GM12891 (cell line): Measurements from ENCODE around the gene OGDH.

Experiments used
- DNase-seq: peaks from one replicate; pipeline ENCODE4 v3.0.0; 2011; ENCODE audit warnings: low spot score; ENCODE audit not compliant: insufficient read length
- FAIRE-seq: peaks from 2 replicates; lab custom pipeline; 2011; peaks lifted over from hg19 to GRCh38; lab: Jason Lieb, UNC
- PAX5 ChIP-seq: IDR thresholded peaks from 2 replicates; pipeline ENCODE4 v1.6.1; 2011; ENCODE audit warnings: low read length, moderate library complexity, mild to moderate bottlenecking; ENCODE audit not compliant: insufficient read depth, severe bottlenecking
- POLR2A ChIP-seq: IDR thresholded peaks from 2 replicates; pipeline ENCODE4 v1.6.1; 2011; ENCODE audit warnings: low read depth, low read length, control low read depth
- POLR2AphosphoS5 ChIP-seq: IDR thresholded peaks from 2 replicates; pipeline ENCODE4 v1.6.1; 2011; ENCODE audit warnings: low read depth, low read length, control low read depth
- POU2F2 ChIP-seq: IDR thresholded peaks from 2 replicates; pipeline ENCODE4 v1.6.1; 2011; ENCODE audit warnings: low read depth, mild to moderate bottlenecking, control low read depth, low read length, moderate library complexity
- SPI1 ChIP-seq: IDR thresholded peaks from 2 replicates; pipeline ENCODE4 v1.6.1; 2011; ENCODE audit warnings: low read depth, low read length, control low read depth
- TAF1 ChIP-seq: IDR thresholded peaks from 2 replicates; pipeline ENCODE4 v1.6.1; 2011; ENCODE audit warnings: low read depth, low read length, control low read depth

OGDH gene

GRCh38 chr7:44629829-44630522 is 23.5 kb downstream of the OGDH start:
- DNase-seq (no peak), FAIRE-seq (peak; percentile 96)

DNA sequence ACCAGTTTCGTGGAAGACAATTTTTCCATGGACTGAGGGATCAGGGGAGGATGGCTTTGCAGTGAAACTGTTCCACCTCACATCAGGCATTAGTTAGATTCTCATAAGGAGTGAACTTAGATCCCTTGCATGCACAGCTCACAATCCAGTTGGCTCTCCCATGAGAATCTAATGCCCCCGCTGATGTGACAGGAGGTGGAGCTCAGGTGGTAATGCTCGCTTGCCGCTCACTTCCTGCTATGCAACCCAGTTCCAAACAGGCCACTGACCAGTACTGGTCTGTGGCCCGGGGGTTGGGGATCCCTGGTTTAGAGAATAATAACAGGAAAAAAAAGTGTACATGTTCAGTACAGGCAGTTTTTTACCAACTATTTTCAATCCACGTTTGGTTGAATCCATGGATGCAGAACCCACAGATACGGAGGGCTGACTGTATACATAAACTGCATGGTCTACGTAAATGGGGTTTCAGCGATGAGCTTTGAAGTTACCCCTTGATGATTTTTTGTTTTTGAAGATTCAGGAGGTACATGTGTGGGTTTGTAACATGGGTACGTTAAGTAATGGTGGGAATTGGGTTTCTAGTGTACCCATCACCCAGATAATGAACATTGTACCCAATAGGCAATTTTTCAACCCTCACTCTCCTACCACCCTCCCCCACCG is 24.5 kb downstream of the OGDH start:
- TF ChIP-seq POLR2A, result peak; percentile 38; the same call in 1 of the 2 replicates
- TF ChIP-seq SPI1, result 0 out of 2 replicates have a peak, but pooled peaks have one; percentile 1
- peak; percentile 52; the same call in 1 of the 2 replicates for TF ChIP-seq POLR2AphosphoS5
- TF ChIP-seq POU2F2, result no peak
- DNase-seq, result no peak
- peak; percentile 54 for FAIRE-seq

More at GRCh38 chr7:44629829-44630522, 23.5 kb downstream of the OGDH start:
- peak; percentile 62; the same call in 1 of the 2 replicates for TF ChIP-seq POLR2A
- TF ChIP-seq POLR2AphosphoS5, result peak; percentile 66
- TF ChIP-seq POU2F2, result peak; percentile 35; the same call in 1 of the 2 replicates
- peak; percentile 22; the same call in 1 of the 2 replicates for TF ChIP-seq SPI1
- TF ChIP-seq PAX5, result no peak
- no peak for TF ChIP-seq TAF1

GRCh38 chr7:44631458-44632115 is 25.2 kb downstream of the OGDH start:
- TF ChIP-seq SPI1 (no peak), POU2F2 (no peak), TAF1 (no peak), PAX5 (no peak), POLR2AphosphoS5 (no peak), POLR2A (no peak)
- FAIRE-seq, result no peak
- DNase-seq, result no peak

DNA sequence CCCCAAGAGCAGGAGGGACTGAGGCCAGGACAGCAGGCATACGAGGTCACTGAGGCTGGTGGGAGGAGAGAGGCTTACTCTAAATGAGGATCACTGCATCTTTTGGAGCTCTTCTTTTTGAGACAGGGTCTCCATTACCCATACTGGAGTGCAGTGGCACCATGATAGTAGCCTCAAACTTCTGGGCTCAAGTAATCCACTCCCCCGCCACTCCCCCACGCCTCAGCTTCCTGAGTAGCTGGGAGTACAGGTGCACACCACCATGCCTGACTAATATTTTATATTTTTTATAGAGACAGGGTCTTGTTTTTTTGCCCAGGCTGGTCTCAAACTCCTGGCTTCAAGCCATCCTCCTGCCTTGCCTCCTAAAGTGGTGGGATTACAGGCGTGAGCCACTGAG is 25.8 kb downstream of the OGDH start:
- DNase-seq (no peak), FAIRE-seq (no peak)
- TF ChIP-seq POLR2AphosphoS5 (no peak), TAF1 (no peak), SPI1 (no peak), PAX5 (no peak), POLR2A (no peak), POU2F2 (no peak)

GRCh38 chr7:44633254-44634186 is 27.1 kb downstream of the OGDH start:
- FAIRE-seq, result peak; percentile 81

GRCh38 chr7:44634187-44634838 is 27.9 kb downstream of the OGDH start:
- TF ChIP-seq POU2F2 (no peak), POLR2A (no peak), SPI1 (no peak), PAX5 (no peak), POLR2AphosphoS5 (no peak), TAF1 (no peak)
- no peak for DNase-seq
- no peak for FAIRE-seq

More at GRCh38 chr7:44633254-44634186, 27.1 kb downstream of the OGDH start:
- TF ChIP-seq SPI1 (peak; percentile 93), TAF1 (no peak), POLR2A (peak; percentile 26; the same call in 1 of the 2 replicates), POU2F2 (peak; percentile 59; the same call in 1 of the 2 replicates)
- no peak for DNase-seq

GRCh38 chr7:44634839-44635591 is 28.6 kb downstream of the OGDH start:
- DNase-seq (no peak), FAIRE-seq (no peak)
- TF ChIP-seq TAF1, result no peak
- TF ChIP-seq SPI1, result 0 out of 2 replicates have a peak, but pooled peaks have one; percentile 10
- no peak for TF ChIP-seq POU2F2

GRCh38 chr7:44636041-44636584 is 29.7 kb downstream of the OGDH start:
- TF ChIP-seq SPI1, result no peak
- no peak for TF ChIP-seq PAX5
- TF ChIP-seq POLR2A, result no peak
- FAIRE-seq (no peak), DNase-seq (no peak)
